ENCODE measurements around the gene PTPRM. TPM values are rescaled to one million over a fixed set of nuclear protein-coding genes. Genes with fewer than 3 reads are reported as not detected.

PTPRM gene
- total RNA-seq, 2 donors from 2014 or later = 12.3 to 15.9 TPM

- DNase-seq (no peak), ATAC-seq (no peak)
- intact Hi-C loops (cut with DNase I, micrococcal nuclease) = no loop called here
These were observed 807.6 kb downstream of the PTPRM start for GRCh38 chr18:8374676-8375075.

GRCh38 chr18:8375249-8375648 lies 808.1 kb downstream of the PTPRM start:
- peak; percentile 73 for ATAC-seq
- intact Hi-C loops (cut with DNase I, micrococcal nuclease) = no loop called here
- no peak for DNase-seq

GRCh38 chr18:8376113-8376512 lies 809.0 kb downstream of the PTPRM start:
- intact Hi-C loops (cut with DNase I, micrococcal nuclease) = no loop called here
- no peak for DNase-seq
- no peak for ATAC-seq

- DNase-seq (no peak), ATAC-seq (peak; percentile 45)
- intact Hi-C loops (cut with DNase I, micrococcal nuclease) = no loop called here
These were observed 812.2 kb downstream of the PTPRM start for GRCh38 chr18:8379187-8379941.

GRCh38 chr18:8380006-8380405 lies 812.9 kb downstream of the PTPRM start:
- ATAC-seq (no peak), DNase-seq (no peak)
- intact Hi-C loops (cut with DNase I, micrococcal nuclease) = loop anchor here in 1 of 2 donors (10.0 kb wide), 1 partner anchor 795 kb away; no protein-coding TSS in a partner anchor

- intact Hi-C loops (cut with DNase I, micrococcal nuclease) = loop anchor here in 1 of 2 donors (10.0 kb wide), 1 partner anchor 796 kb away; no protein-coding TSS in a partner anchor
- DNase-seq (no peak), ATAC-seq (no peak)
These were observed 813.8 kb downstream of the PTPRM start for GRCh38 chr18:8380926-8381325.

- intact Hi-C loops (cut with DNase I, micrococcal nuclease) = loop anchor here in 1 of 2 donors (10.0 kb wide), 1 partner anchor 797 kb away; no protein-coding TSS in a partner anchor
- ATAC-seq = no peak
These were observed 814.8 kb downstream of the PTPRM start for GRCh38 chr18:8381821-8382459.

GRCh38 chr18:8385400-8385799 lies 818.3 kb downstream of the PTPRM start:
- DNase-seq (no peak), ATAC-seq (no peak)
- intact Hi-C loops (cut with DNase I, micrococcal nuclease) = loop anchor here in 1 of 2 donors (10.0 kb wide), 1 partner anchor 801 kb away; no protein-coding TSS in a partner anchor

More at GRCh38 chr18:8381821-8382459, 814.8 kb downstream of the PTPRM start:
- no peak for DNase-seq

- intact Hi-C loops (cut with DNase I, micrococcal nuclease) = loop anchor here in 1 of 2 donors (10.0 kb wide), 1 partner anchor 802 kb away; no protein-coding TSS in a partner anchor
- DNase-seq (no peak), ATAC-seq (no peak)
These were observed 819.7 kb downstream of the PTPRM start for GRCh38 chr18:8386669-8387380.

GRCh38 chr18:8389391-8390340 lies 822.5 kb downstream of the PTPRM start:
- peak; percentile 74 for ATAC-seq
- DNase-seq = peak; percentile 48 to 67
- intact Hi-C loops (cut with DNase I, micrococcal nuclease) = loop anchor here in 1 of 2 donors (10.0 kb wide), 1 partner anchor 805 kb away; no protein-coding TSS in a partner anchor

GRCh38 chr18:8391068-8391467 lies 824.0 kb downstream of the PTPRM start:
- DNase-seq = no peak
- intact Hi-C loops (cut with DNase I, micrococcal nuclease) = no loop called here
- no peak for ATAC-seq

GRCh38 chr18:8396254-8396653 lies 829.1 kb downstream of the PTPRM start:
- ATAC-seq = no peak
- intact Hi-C loops (cut with DNase I, micrococcal nuclease) = no loop called here
- DNase-seq = no peak

- DNase-seq (no peak), ATAC-seq (no peak)
- intact Hi-C loops (cut with DNase I, micrococcal nuclease) = no loop called here
These were observed 829.9 kb downstream of the PTPRM start for GRCh38 chr18:8397034-8397433.

GRCh38 chr18:8399138-8399537 lies 832.0 kb downstream of the PTPRM start:
- DNase-seq = no peak
- intact Hi-C loops (cut with DNase I, micrococcal nuclease) = no loop called here
- ATAC-seq = no peak

GRCh38 chr18:8400193-8400752 lies 833.2 kb downstream of the PTPRM start:
- intact Hi-C loops (cut with DNase I, micrococcal nuclease) = no loop called here
- no peak for ATAC-seq
- DNase-seq = no peak

GRCh38 chr18:8400825-8401224 lies 833.7 kb downstream of the PTPRM start:
- ATAC-seq = no peak
- intact Hi-C loops (cut with DNase I, micrococcal nuclease) = no loop called here
- no peak for DNase-seq

- DNase-seq = no peak
- ATAC-seq = no peak
- intact Hi-C loops (cut with DNase I, micrococcal nuclease) = no loop called here
These were observed 834.5 kb downstream of the PTPRM start for GRCh38 chr18:8401606-8402005.

GRCh38 chr18:8402237-8402636 lies 835.1 kb downstream of the PTPRM start:
- ATAC-seq (no peak), DNase-seq (no peak)
- intact Hi-C loops (cut with DNase I, micrococcal nuclease) = no loop called here
